Measurements from ENCODE around the gene OCA2. TPM values are rescaled to one million over a fixed set of nuclear protein-coding genes. Genes with fewer than 3 reads are reported as not detected.

The OCA2 gene
- total RNA-seq, 2 donors from 2014 or later = 0.31 TPM; not detected in 1

- Histone ChIP-seq H3K27ac (no peak overlapping the region), H3K4me1 (no peaks in the 10 kb centered on the region), H3K36me3 (no peaks in the 10 kb centered on the region), H3K27me3 (no peaks in the 10 kb centered on the region), H3K9me3 (no peaks in the 10 kb centered on the region), H3K4me3 (no peak overlapping the region)
- no peak for TF ChIP-seq CTCF (IDR thresholded peaks at IDR 0.05)
- DNase-seq (ENCODE audit: low spot score) = no peak
Observed at GRCh38 chr15:27790270-27790669, 308.8 kb downstream of the OCA2 start.

GRCh38 chr15:27787931-27788330 lies 311.2 kb downstream of the OCA2 start:
- no peak for DNase-seq (ENCODE audit: low spot score)
- no peak for TF ChIP-seq CTCF (IDR thresholded peaks at IDR 0.05)
- no peaks in the 10 kb centered on the region for H3K36me3 ChIP-seq
- no peaks in the 10 kb centered on the region for H3K27me3 ChIP-seq
- H3K9me3 ChIP-seq = no peaks in the 10 kb centered on the region
- no peaks in the 10 kb centered on the region for H3K4me1 ChIP-seq
- H3K4me3 ChIP-seq = no peak overlapping the region
- H3K27ac ChIP-seq = no peak overlapping the region

GRCh38 chr15:27784107-27784506 lies 315.0 kb downstream of the OCA2 start:
- Histone ChIP-seq H3K4me3 (no peak overlapping the region), H3K27me3 (no peaks in the 10 kb centered on the region), H3K9me3 (no peaks in the 10 kb centered on the region), H3K27ac (no peak overlapping the region), H3K4me1 (no peaks in the 10 kb centered on the region), H3K36me3 (no peaks in the 10 kb centered on the region)
- no peak for DNase-seq (ENCODE audit: low spot score)
- no peak for TF ChIP-seq CTCF (IDR thresholded peaks at IDR 0.05)

GRCh38 chr15:27783678-27784077 lies 315.4 kb downstream of the OCA2 start:
- Histone ChIP-seq H3K4me1 (no peaks in the 10 kb centered on the region), H3K4me3 (no peak overlapping the region), H3K9me3 (no peaks in the 10 kb centered on the region), H3K27me3 (no peaks in the 10 kb centered on the region), H3K36me3 (no peaks in the 10 kb centered on the region), H3K27ac (no peak overlapping the region)
- DNase-seq (ENCODE audit: low spot score) = no peak
- no peak for TF ChIP-seq CTCF (IDR thresholded peaks at IDR 0.05)

- Histone ChIP-seq H3K4me3 (no peak overlapping the region), H3K36me3 (no peaks in the 10 kb centered on the region), H3K27me3 (no peaks in the 10 kb centered on the region), H3K27ac (no peak overlapping the region), H3K4me1 (no peaks in the 10 kb centered on the region), H3K9me3 (no peaks in the 10 kb centered on the region)
- DNase-seq (ENCODE audit: low spot score) = no peak
- no peak for TF ChIP-seq CTCF (IDR thresholded peaks at IDR 0.05)
Observed at GRCh38 chr15:27782125-27782524, 317.0 kb downstream of the OCA2 start.

GRCh38 chr15:27776501-27776900 lies 322.6 kb downstream of the OCA2 start:
- no peaks in the 10 kb centered on the region for H3K9me3 ChIP-seq
- no peaks in the 10 kb centered on the region for H3K4me1 ChIP-seq
- H3K36me3 ChIP-seq = no peaks in the 10 kb centered on the region
- no peak for TF ChIP-seq CTCF (IDR thresholded peaks at IDR 0.05)
- H3K4me3 ChIP-seq = no peak overlapping the region
- H3K27ac ChIP-seq = no peak overlapping the region
- no peaks in the 10 kb centered on the region for H3K27me3 ChIP-seq
- DNase-seq (ENCODE audit: low spot score) = no peak

Data from right atrium auricular region (tissue), 2 donors.